Activated naive CD4-positive, alpha-beta T cell treated with anti-CD3 and anti-CD28 coated beads, Interleukin-2, amount 50 U/mL, for 16 hours (primary cell): ENCODE data around the gene ACOT13.
"Not testable (repeated sequence)": the region's sequence is repeated elsewhere in the genome, so short reads cannot be mapped to it uniquely, and the experiment has no call there.

Source experiments
- DNase-seq: peaks from one replicate; pipeline ENCODE4 v3.0.0-alpha.2; 2020

Gene ACOT13

GRCh38 chr6:24666641-24667377 is at the start of gene ACOT13, which contains the start of gene TDP2:
Gene ACOT13, plus strand, starts transcription at chr6:24667077. Its CDS starts 187 bp downstream, at chr6:24667264.
Gene TDP2, minus strand, starts transcription at chr6:24666899. Its CDS starts 37 bp downstream, at chr6:24666862.
- DNase-seq: peak; percentile 97

GRCh38 chr6:24619661-24620060 is 47.2 kb upstream of the ACOT13 start:
- no peak for DNase-seq

- no peak for DNase-seq
These were observed 46.2 kb upstream of the ACOT13 start for GRCh38 chr6:24620637-24621036.

- DNase-seq: no peak
These were observed 45.1 kb upstream of the ACOT13 start for GRCh38 chr6:24621626-24622289.

GRCh38 chr6:24630856-24631505 is 35.9 kb upstream of the ACOT13 start:
- no peak for DNase-seq

- no peak for DNase-seq
These were observed 35.2 kb upstream of the ACOT13 start for GRCh38 chr6:24631671-24632070.

- no peak for DNase-seq
These were observed 34.3 kb upstream of the ACOT13 start for GRCh38 chr6:24632573-24632972.

- DNase-seq: no peak
These were observed 30.2 kb upstream of the ACOT13 start for GRCh38 chr6:24636681-24637080.

- no peak for DNase-seq
These were observed 26.7 kb upstream of the ACOT13 start for GRCh38 chr6:24640166-24640565.

- DNase-seq: not testable (repeated sequence)
These were observed 26.2 kb upstream of the ACOT13 start for GRCh38 chr6:24640631-24641030.

GRCh38 chr6:24642061-24642460 is 24.8 kb upstream of the ACOT13 start:
- no peak for DNase-seq

- DNase-seq: no peak
These were observed 23.0 kb upstream of the ACOT13 start for GRCh38 chr6:24643920-24644319.

- DNase-seq: no peak
These were observed 22.5 kb upstream of the ACOT13 start for GRCh38 chr6:24644377-24644776.

- DNase-seq: no peak
These were observed 20.1 kb upstream of the ACOT13 start for GRCh38 chr6:24646771-24647170.

- DNase-seq: no peak
These were observed 18.6 kb upstream of the ACOT13 start for GRCh38 chr6:24648276-24648675.

GRCh38 chr6:24649691-24650090 is 17.2 kb upstream of the ACOT13 start:
- DNase-seq: no peak

- no peak for DNase-seq
These were observed 16.5 kb upstream of the ACOT13 start for GRCh38 chr6:24650365-24650764.

GRCh38 chr6:24655215-24655614 is 11.7 kb upstream of the ACOT13 start:
- DNase-seq: no peak

GRCh38 chr6:24658573-24659560 is 8.0 kb upstream of the ACOT13 start:
- no peak for DNase-seq

- no peak for DNase-seq
These were observed 7.3 kb upstream of the ACOT13 start for GRCh38 chr6:24659561-24659960.

- DNase-seq: no peak
These were observed 6.8 kb upstream of the ACOT13 start for GRCh38 chr6:24660105-24660504.

- not testable (repeated sequence) for DNase-seq
These were observed 5.1 kb upstream of the ACOT13 start for GRCh38 chr6:24661759-24662158.

GRCh38 chr6:24662236-24662635 is 4.6 kb upstream of the ACOT13 start:
- DNase-seq: no peak
